Stimulated activated CD4-positive, alpha-beta T cell treated with anti-CD3 and anti-CD28 coated beads, Interleukin-12 subunit alpha, Interleukin-12 subunit beta, amount 100 ng/mL, for 24 hours (primary cell): Measurements from ENCODE around the gene CTCF.
"Not testable (repeated sequence)": the region's sequence is repeated elsewhere in the genome, so short reads cannot be mapped to it uniquely, and the experiment has no call there.

Source experiments
- DNase-seq, 2 experiments: peaks; one replicate each; pipeline ENCODE4 v3.0.0-alpha.2; 2020; ENCODE audit warnings: low read depth in 2 of 2

Gene CTCF

GRCh38 chr16:67533987-67534386 is 28.3 kb upstream of the CTCF start:
- DNase-seq, result not testable (repeated sequence)

GRCh38 chr16:67534431-67534830 is 27.9 kb upstream of the CTCF start:
- DNase-seq, result no peak

GRCh38 chr16:67535201-67535600 is 27.1 kb upstream of the CTCF start:
- no peak for DNase-seq

- no peak for DNase-seq
These were observed 25.1 kb upstream of the CTCF start for GRCh38 chr16:67537270-67537635.

- DNase-seq, result no peak
These were observed 24.4 kb upstream of the CTCF start for GRCh38 chr16:67537636-67538591.

GRCh38 chr16:67538666-67539101 is 23.6 kb upstream of the CTCF start:
- DNase-seq, result no peak

- DNase-seq, result no peak
These were observed 23.1 kb upstream of the CTCF start for GRCh38 chr16:67539271-67539670.

- DNase-seq, result no peak
These were observed 22.4 kb upstream of the CTCF start for GRCh38 chr16:67539691-67540635.

- DNase-seq, result no peak
These were observed 21.6 kb upstream of the CTCF start for GRCh38 chr16:67540756-67541155.

- DNase-seq, result no peak
These were observed 20.7 kb upstream of the CTCF start for GRCh38 chr16:67541391-67542263.

- DNase-seq, result peak in 1 of 2 experiments; percentile 56
These were observed 19.9 kb upstream of the CTCF start for GRCh38 chr16:67542464-67542863.

- no peak for DNase-seq
These were observed 19.3 kb upstream of the CTCF start for GRCh38 chr16:67543036-67543435.

- DNase-seq, result no peak
These were observed 18.7 kb upstream of the CTCF start for GRCh38 chr16:67543582-67543981.

- DNase-seq, result no peak
These were observed 17.9 kb upstream of the CTCF start for GRCh38 chr16:67544329-67544841.

GRCh38 chr16:67544844-67545664 is 17.3 kb upstream of the CTCF start:
- DNase-seq, result no peak

GRCh38 chr16:67545665-67546024 is 16.7 kb upstream of the CTCF start:
- DNase-seq, result no peak

- no peak for DNase-seq
These were observed 16.2 kb upstream of the CTCF start for GRCh38 chr16:67546091-67546501.

- DNase-seq, result peak; percentile 52 to 65
These were observed 15.4 kb upstream of the CTCF start for GRCh38 chr16:67546761-67547422.

GRCh38 chr16:67547423-67548264 is 14.7 kb upstream of the CTCF start:
- DNase-seq, result no peak
